OCI-LY3 (cell line): ENCODE results near the gene ZNF319.

Experiments
- H2AFZ ChIP-seq: fragments of 200-600, 300-600 bp; shearing (Covaris generic); 2 replicates; pipeline ENCODE4 v1.6.0; 2014; ENCODE audit warnings: antibody characterized with exemption, low read depth, low read length
- H3K27ac ChIP-seq: fragments of 200-600, 300-600 bp; sonication (generic); 2 replicates; pipeline ENCODE4 v1.5.1; 2014; ENCODE audit warnings: mild to moderate bottlenecking, low read length, moderate library complexity, mixed read lengths
- H3K27me3 ChIP-seq: fragments of 200-600, 300-600 bp; sonication (generic); 2 replicates; pipeline ENCODE4 v1.6.1; 2014; ENCODE audit warnings: low read depth, low read length, mixed read lengths
- H3K36me3 ChIP-seq: fragments of 200-600, 300-600 bp; sonication (generic); replicated peaks from 2 replicates; pipeline ENCODE3; 2014; ENCODE audit warnings: low read depth, low read length, mixed read lengths
- H3K4me1 ChIP-seq: fragments of 300-600, 200-600 bp; sonication (generic); 2 replicates; pipeline ENCODE4 v1.6.1; 2014; ENCODE audit warnings: low read length, mixed read lengths
- H3K4me2 ChIP-seq: fragments of 200-600, 300-600 bp; sonication (generic); 2 replicates; pipeline ENCODE4 v1.6.1; 2014; ENCODE audit warnings: low read length, mixed read lengths
- H3K4me3 ChIP-seq: fragments of 300-600, 200-600 bp; sonication (generic); 2 replicates; pipeline ENCODE4 v1.5.1; 2014; ENCODE audit warnings: antibody characterized with exemption, mild to moderate bottlenecking, low read length, moderate library complexity
- H3K79me2 ChIP-seq: fragments of 300-600, 200-600 bp; shearing (Covaris generic); 2 replicates; pipeline ENCODE4 v1.6.1; 2014; ENCODE audit warnings: mild to moderate bottlenecking, low read length, mixed read lengths
- H3K9ac ChIP-seq: fragments of 300-600, 200-600 bp; shearing (Covaris generic); 2 replicates; pipeline ENCODE4 v1.6.0; 2014; ENCODE audit warnings: mild to moderate bottlenecking, low read length, moderate library complexity
- H3K9me3 ChIP-seq: fragments of 200-600, 300-600 bp; shearing (Covaris generic); 2 replicates; pipeline ENCODE4 v1.6.1; 2014; ENCODE audit warnings: low read length, mixed read lengths; ENCODE audit not compliant: insufficient read depth
- H4K20me1 ChIP-seq: fragments of 200-600, 300-600 bp; sonication (generic); 2 replicates; pipeline ENCODE4 v1.6.1; 2016; ENCODE audit warnings: low read length, mixed read lengths; ENCODE audit not compliant: insufficient read depth
- EZH2phosphoT487 ChIP-seq: fragments of 200-600 bp; shearing (Covaris generic); IDR thresholded peaks from 2 replicates; pipeline ENCODE4 v1.6.1; 2018; ENCODE audit warnings: antibody characterized with exemption, mixed run types, low read depth
- TF ChIP-seq, protein P1 (sequence below): fragments of 200-600, 300-600 bp; sonication (generic); IDR thresholded peaks from 2 replicates; pipeline ENCODE4 v1.5.1; 2014; ENCODE audit warnings: antibody characterized with exemption, low read length, low read depth

ZNF319 gene

DNA sequence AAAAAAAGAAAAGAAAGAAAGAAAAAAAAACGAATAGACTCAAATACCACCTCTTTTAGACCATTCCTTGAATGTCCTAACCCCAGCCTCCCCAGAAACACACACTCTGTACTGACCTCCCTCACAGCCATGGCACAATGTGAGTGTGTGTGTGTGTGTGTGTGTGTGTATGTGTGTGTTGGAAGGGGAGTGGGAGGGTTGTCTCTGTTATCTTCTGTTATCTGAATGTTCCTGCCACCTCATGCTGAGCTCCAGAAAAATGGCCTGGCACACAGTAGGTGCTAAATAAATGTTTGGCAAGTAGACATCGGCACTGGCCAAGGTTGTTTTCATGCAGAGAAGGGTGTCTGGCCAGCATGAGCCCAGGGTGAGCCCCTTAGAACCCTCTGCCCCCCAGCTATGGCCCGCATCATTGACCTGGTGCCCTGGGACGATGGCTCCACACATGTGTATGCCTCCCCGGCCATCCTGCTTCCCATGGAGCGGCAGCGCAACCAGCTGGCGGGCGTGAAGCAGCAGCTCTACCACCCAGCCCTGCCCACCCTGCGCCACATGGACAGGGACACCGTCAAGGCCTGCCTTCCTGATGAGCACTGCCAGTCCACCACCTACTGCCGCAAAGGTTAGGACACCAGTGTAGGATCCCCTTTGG lies 22.9 kb downstream of the ZNF319 start:
- Histone ChIP-seq H4K20me1 (no peaks in the 10 kb centered on the region), H3K4me2 (no peak overlapping the region), H3K79me2 (no peaks in the 10 kb centered on the region), H3K9ac (no peak overlapping the region), H3K9me3 (no peaks in the 10 kb centered on the region), H3K27ac (no peak overlapping the region), H3K36me3 (no peaks in the 10 kb centered on the region), H3K27me3 (peaks cover 3% of the 10 kb centered on the region; the same call in 1 of the 2 replicates), H2AFZ (no peak overlapping the region), H3K4me1 (no peaks in the 10 kb centered on the region), H3K4me3 (no peak overlapping the region)
- no peak for TF ChIP-seq EZH2phosphoT487
- TF ChIP-seq, protein P1, sequence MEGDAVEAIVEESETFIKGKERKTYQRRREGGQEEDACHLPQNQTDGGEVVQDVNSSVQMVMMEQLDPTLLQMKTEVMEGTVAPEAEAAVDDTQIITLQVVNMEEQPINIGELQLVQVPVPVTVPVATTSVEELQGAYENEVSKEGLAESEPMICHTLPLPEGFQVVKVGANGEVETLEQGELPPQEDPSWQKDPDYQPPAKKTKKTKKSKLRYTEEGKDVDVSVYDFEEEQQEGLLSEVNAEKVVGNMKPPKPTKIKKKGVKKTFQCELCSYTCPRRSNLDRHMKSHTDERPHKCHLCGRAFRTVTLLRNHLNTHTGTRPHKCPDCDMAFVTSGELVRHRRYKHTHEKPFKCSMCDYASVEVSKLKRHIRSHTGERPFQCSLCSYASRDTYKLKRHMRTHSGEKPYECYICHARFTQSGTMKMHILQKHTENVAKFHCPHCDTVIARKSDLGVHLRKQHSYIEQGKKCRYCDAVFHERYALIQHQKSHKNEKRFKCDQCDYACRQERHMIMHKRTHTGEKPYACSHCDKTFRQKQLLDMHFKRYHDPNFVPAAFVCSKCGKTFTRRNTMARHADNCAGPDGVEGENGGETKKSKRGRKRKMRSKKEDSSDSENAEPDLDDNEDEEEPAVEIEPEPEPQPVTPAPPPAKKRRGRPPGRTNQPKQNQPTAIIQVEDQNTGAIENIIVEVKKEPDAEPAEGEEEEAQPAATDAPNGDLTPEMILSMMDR: no peak

DNA sequence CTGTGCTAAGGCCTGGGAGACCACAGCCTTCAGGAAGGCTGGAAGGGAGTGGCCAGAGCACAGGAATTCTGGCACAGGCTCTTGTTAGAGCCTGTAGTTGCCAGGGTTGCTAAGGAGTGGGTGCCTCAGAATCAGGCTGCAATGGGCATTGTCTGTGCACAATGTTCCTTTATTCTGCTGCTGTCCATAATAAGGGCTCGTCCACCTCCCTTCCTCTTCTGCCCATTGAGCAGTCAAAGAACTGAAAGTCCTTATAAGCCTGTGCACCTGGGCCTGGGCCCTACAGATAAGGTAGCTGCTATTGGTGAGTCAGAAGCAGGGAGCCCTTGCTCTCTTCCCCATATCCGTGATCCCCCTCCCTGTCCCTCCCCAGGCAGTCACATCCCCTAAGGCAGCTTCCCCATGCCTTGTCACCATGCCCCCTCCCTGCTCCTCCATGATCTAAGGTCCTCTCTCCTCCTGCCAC lies 24.1 kb downstream of the ZNF319 start:
- H2AFZ ChIP-seq: no peak overlapping the region
- H3K9me3 ChIP-seq: no peaks in the 10 kb centered on the region
- no peak overlapping the region for H3K4me3 ChIP-seq
- peaks cover 5% of the 10 kb centered on the region; the same call in 1 of the 2 replicates for H3K27me3 ChIP-seq
- H3K4me1 ChIP-seq: no peaks in the 10 kb centered on the region
- no peak overlapping the region for H3K4me2 ChIP-seq
- no peaks in the 10 kb centered on the region for H3K36me3 ChIP-seq
- H3K27ac ChIP-seq: no peak overlapping the region
- no peak for TF ChIP-seq EZH2phosphoT487
- TF ChIP-seq, protein P1: no peak
- H4K20me1 ChIP-seq: no peaks in the 10 kb centered on the region
- no peak overlapping the region for H3K9ac ChIP-seq
- no peaks in the 10 kb centered on the region for H3K79me2 ChIP-seq

- no peak overlapping the region for H2AFZ ChIP-seq
- no peak overlapping the region for H3K4me2 ChIP-seq
- H3K27ac ChIP-seq: no peak overlapping the region
- TF ChIP-seq, protein P1: no peak
- no peak for TF ChIP-seq EZH2phosphoT487
- H3K9ac ChIP-seq: no peak overlapping the region
- peaks cover 17% of the 10 kb centered on the region for H3K27me3 ChIP-seq
- H3K4me3 ChIP-seq: no peak overlapping the region
- no peaks in the 10 kb centered on the region for H3K36me3 ChIP-seq
- no peaks in the 10 kb centered on the region for H3K79me2 ChIP-seq
- no peaks in the 10 kb centered on the region for H3K4me1 ChIP-seq
- no peaks in the 10 kb centered on the region for H4K20me1 ChIP-seq
- H3K9me3 ChIP-seq: no peaks in the 10 kb centered on the region
Measured at GRCh38 chr16:57972306-57972705, 28.2 kb downstream of the ZNF319 start.

DNA sequence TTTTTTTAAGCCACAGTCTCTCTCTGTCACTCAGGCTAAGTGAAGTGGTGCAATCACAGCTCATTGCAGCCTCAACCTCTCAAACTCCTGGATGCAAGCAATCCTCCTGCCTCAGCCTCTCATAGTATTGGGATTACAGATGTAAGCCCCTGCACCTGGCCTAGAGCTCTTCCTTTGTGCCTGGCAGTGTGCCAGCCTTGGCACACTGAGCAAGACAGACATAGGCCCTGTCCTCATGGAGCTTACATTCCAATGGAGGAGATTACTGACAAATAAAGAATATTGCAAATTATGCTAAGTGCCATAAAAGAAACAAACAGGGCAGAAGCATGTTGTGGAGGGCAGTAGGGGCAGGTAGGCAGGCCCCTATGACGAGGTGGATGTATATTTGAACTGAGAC lies 28.6 kb downstream of the ZNF319 start:
- TF ChIP-seq, protein P1: no peak
- no peak for TF ChIP-seq EZH2phosphoT487
- no peaks in the 10 kb centered on the region for H4K20me1 ChIP-seq
- H3K4me2 ChIP-seq: no peak overlapping the region
- no peaks in the 10 kb centered on the region for H3K36me3 ChIP-seq
- no peak overlapping the region for H3K9ac ChIP-seq
- H3K27ac ChIP-seq: no peak overlapping the region
- H3K27me3 ChIP-seq: peaks cover 17% of the 10 kb centered on the region
- 0 out of 2 replicates have a peak, but pooled peaks cover 2% of the 10 kb centered on the region for H3K4me1 ChIP-seq
- no peak overlapping the region for H2AFZ ChIP-seq
- H3K4me3 ChIP-seq: no peak overlapping the region
- H3K79me2 ChIP-seq: no peaks in the 10 kb centered on the region
- no peaks in the 10 kb centered on the region for H3K9me3 ChIP-seq
